IMR-90 (cell line): ENCODE data around the gene IRF4. TPM values are rescaled to one million over a fixed set of nuclear protein-coding genes. Genes with fewer than 3 reads are reported as not detected.
A peak's percentile ranks its signal among the peaks of the same experiment; 100 is the strongest.

Experiments used
- ATAC-seq: fragments of 200-7000 bp; cut with Tn5 transposase; 2 replicates; pipeline ENCODE4 v1.9.1; 2020; ENCODE audit warnings: low read depth, mild to moderate bottlenecking, moderate library complexity
- BruUV-seq: library from RNA; stranded (reverse); fragments of 400-500 nt; replicated peaks from 2 replicates; lab custom pipeline; 2021; lab: Mats Ljungman, UMichigan
- CTCF ChIA-PET: fragments of 300-600 bp; formaldehyde crosslinking; extraction: SDS; loops from one replicate; lab custom pipeline; 2021; ENCODE audit warnings: antibody characterized with exemption; lab: Yijun Ruan, JAX
- POLR2A ChIA-PET: fragments of 300-600 bp; sonication (Branson Sonifier 250); formaldehyde crosslinking; loops from one replicate; lab custom pipeline; 2022; ENCODE audit warnings: antibody characterized with exemption; ENCODE audit not compliant: unreplicated experiment; lab: Charles Lee
- DNase-seq: peaks from one replicate; pipeline ENCODE4 v3.0.0; 2013
- H2AFZ ChIP-seq: replicated peaks from 2 replicates; pipeline ENCODE3; 2013; ENCODE audit warnings: low read length, mild to moderate bottlenecking; ENCODE audit not compliant: poor library complexity
- H2AK5ac ChIP-seq: 2 replicates; pipeline ENCODE4 v1.6.1; 2013; ENCODE audit warnings: low read depth, low read length, inconsistent platforms
- H2AK9ac ChIP-seq: replicated peaks from 2 replicates; pipeline ENCODE3; 2013; ENCODE audit warnings: mild to moderate bottlenecking, low read depth, low read length, moderate library complexity; ENCODE audit not compliant: poor library complexity
- H2BK120ac ChIP-seq: 2 replicates; pipeline ENCODE4 v1.6.1; 2013; ENCODE audit warnings: low read depth, low read length, inconsistent platforms
- H2BK15ac ChIP-seq: 3 replicates; pipeline ENCODE4 v1.6.1; 2013; ENCODE audit warnings: low read depth, low read length, inconsistent platforms
- H2BK20ac ChIP-seq: 2 replicates; pipeline ENCODE4 v1.6.1; 2013; ENCODE audit warnings: low read depth, mild to moderate bottlenecking, inconsistent platforms, low read length, moderate library complexity
- H2BK5ac ChIP-seq: 2 replicates; pipeline ENCODE4 v1.6.1; 2013; ENCODE audit warnings: mild to moderate bottlenecking, low read depth, low read length, inconsistent platforms; ENCODE audit not compliant: poor library complexity, severe bottlenecking
- H3K14ac ChIP-seq: replicated peaks from 2 replicates; pipeline ENCODE4 v1.6.1; 2013; ENCODE audit warnings: low read depth, low read length, inconsistent platforms
- H3K18ac ChIP-seq: 2 replicates; pipeline ENCODE4 v1.6.1; 2013; ENCODE audit warnings: low read depth, low read length, control low read depth
- H3K23ac ChIP-seq: 2 replicates; pipeline ENCODE4 v1.6.1; 2013; ENCODE audit warnings: low read depth, low read length, inconsistent platforms
- H3K27ac ChIP-seq: 2 replicates; pipeline ENCODE4 v1.5.1; 2013; ENCODE audit warnings: mild to moderate bottlenecking, control low read depth, low read length; ENCODE audit not compliant: insufficient read depth
- H3K27me3 ChIP-seq: 2 replicates; pipeline ENCODE4 v1.6.1; 2013; ENCODE audit warnings: low read length; ENCODE audit not compliant: control insufficient read depth, insufficient read depth
- H3K36me3 ChIP-seq: 2 replicates; pipeline ENCODE4 v1.6.1; 2013; ENCODE audit warnings: low read length, mixed read lengths; ENCODE audit not compliant: control insufficient read depth, insufficient read depth
- H3K4ac ChIP-seq: 2 replicates; pipeline ENCODE4 v1.6.1; 2013; ENCODE audit warnings: low read depth, low read length, inconsistent platforms
- H3K4me1 ChIP-seq: 2 replicates; pipeline ENCODE4 v1.6.1; 2013; ENCODE audit warnings: low read length, mixed read lengths; ENCODE audit not compliant: control insufficient read depth, insufficient read depth
- H3K4me2 ChIP-seq: 2 replicates; pipeline ENCODE4 v1.6.1; 2013; ENCODE audit warnings: low read depth, mild to moderate bottlenecking, control low read depth, low read length, moderate library complexity
- H3K4me3 ChIP-seq: 2 replicates; pipeline ENCODE4 v1.5.1; 2013; ENCODE audit warnings: low read depth, mild to moderate bottlenecking, control low read depth, low read length, moderate library complexity; ENCODE audit not compliant: insufficient read depth
- H3K56ac ChIP-seq: 2 replicates; pipeline ENCODE4 v1.6.1; 2013; ENCODE audit warnings: low read length, inconsistent platforms; ENCODE audit not compliant: insufficient read depth; ENCODE audit errors: extremely low read depth
- H3K79me1 ChIP-seq, 2 experiments: 2 replicates each; pipeline ENCODE4 v1.6.1; 2013; ENCODE audit warnings: low read length in 2 of 2, inconsistent platforms in 1 of 2, low read depth in 1 of 2
- H3K9ac ChIP-seq: 2 replicates; pipeline ENCODE4 v1.6.1; 2013; ENCODE audit warnings: low read depth, low read length, control low read depth
- H3K9me1 ChIP-seq: 2 replicates; pipeline ENCODE4 v1.6.1; 2013; ENCODE audit warnings: low read length, inconsistent platforms; ENCODE audit not compliant: insufficient read depth
- H3K9me3 ChIP-seq: 2 replicates; pipeline ENCODE4 v1.6.1; 2013; ENCODE audit warnings: low read length; ENCODE audit not compliant: control insufficient read depth, insufficient read depth
- H4K20me1 ChIP-seq: 2 replicates; pipeline ENCODE4 v1.6.1; 2013; ENCODE audit warnings: low read length, inconsistent platforms; ENCODE audit not compliant: insufficient read depth
- H4K5ac ChIP-seq: 2 replicates; pipeline ENCODE4 v1.6.1; 2013; ENCODE audit warnings: mild to moderate bottlenecking, low read depth, low read length, control low read depth
- H4K8ac ChIP-seq, 2 experiments: 2 replicates each; pipeline ENCODE4 v1.6.1; 2013; ENCODE audit warnings: low read depth in 2 of 2, low read length in 2 of 2, control low read depth in 1 of 2, inconsistent platforms in 1 of 2
- H4K91ac ChIP-seq: 2 replicates; pipeline ENCODE4 v1.6.1; 2013; ENCODE audit warnings: low read depth, low read length, inconsistent platforms; ENCODE audit not compliant: insufficient read depth
- BHLHE40 ChIP-seq: fragments of 150-350 bp; IDR thresholded peaks from 2 replicates; pipeline ENCODE4 v1.6.1; 2016; ENCODE audit warnings: mild to moderate bottlenecking, low read depth, low read length
- CEBPB ChIP-seq: IDR thresholded peaks from 2 replicates; pipeline ENCODE4 v1.6.1; 2012; ENCODE audit warnings: low read depth, low read length, improper control_type of control experiment
- CHD1 ChIP-seq: IDR thresholded peaks from 2 replicates; pipeline ENCODE4 v1.6.1; 2012; ENCODE audit warnings: low read depth, low read length, improper control_type of control experiment
- CTCF ChIP-seq: conservative IDR thresholded peaks from 2 replicates; pipeline ENCODE4 v1.5.1; 2012; ENCODE audit warnings: mild to moderate bottlenecking, low read depth, low read length, improper control_type of control experiment
- MAFK ChIP-seq: IDR thresholded peaks from 2 replicates; pipeline ENCODE4 v1.6.1; 2012; ENCODE audit warnings: low read depth, low read length, improper control_type of control experiment
- MAZ ChIP-seq: IDR thresholded peaks from 2 replicates; pipeline ENCODE4 v1.6.1; 2012; ENCODE audit warnings: low read depth, mild to moderate bottlenecking, low read length, improper control_type of control experiment, moderate library complexity, borderline replicate concordance
- MXI1 ChIP-seq: IDR thresholded peaks from 2 replicates; pipeline ENCODE4 v1.6.1; 2012; ENCODE audit warnings: low read depth, mild to moderate bottlenecking, low read length, moderate library complexity, borderline replicate concordance
- NFE2L2 ChIP-seq: fragments of 150-350 bp; IDR thresholded peaks from 2 replicates; pipeline ENCODE4 v1.6.1; 2016; ENCODE audit warnings: low read depth, mild to moderate bottlenecking, low read length
- POLR2A ChIP-seq: IDR thresholded peaks from 2 replicates; pipeline ENCODE4 v1.6.1; 2012; ENCODE audit warnings: mild to moderate bottlenecking, low read depth, low read length
- RAD21 ChIP-seq: IDR thresholded peaks from 2 replicates; pipeline ENCODE4 v1.6.1; 2012; ENCODE audit warnings: low read length, improper control_type of control experiment
- RCOR1 ChIP-seq: IDR thresholded peaks from 2 replicates; pipeline ENCODE4 v1.6.1; 2012; ENCODE audit warnings: mild to moderate bottlenecking, low read length, improper control_type of control experiment; ENCODE audit not compliant: insufficient replicate concordance
- USF2 ChIP-seq: fragments of 150-350 bp; IDR thresholded peaks from 2 replicates; pipeline ENCODE4 v1.6.1; 2017; ENCODE audit warnings: mild to moderate bottlenecking, antibody characterized with exemption, low read length, low read depth
- WGBS, 2 experiments: methylation state at CpG; one replicate each; pipeline versions ENCODE4 v1.1.5 to v1.1.7; 2013; ENCODE audit warnings: missing lambda C conversion rate in 2 of 2; ENCODE audit not compliant: insufficient read length in 1 of 2; ENCODE audit errors: extremely low coverage in 2 of 2; 5-methylcytosine and 5-hydroxymethylcytosine counted together
- dilution Hi-C: fragments of 300-500 bp; cut with HindIII; formaldehyde crosslinking; loops from one replicate; pipeline ENCODE4 v1.14.3; 2018; ENCODE audit warnings: low sequenced_read_pairs; ENCODE audit not compliant: unreplicated experiment
- in situ Hi-C: fragments of 300-500 bp; cut with MboI; formaldehyde crosslinking; loops from 3 replicates; pipeline ENCODE4 v1.14.3; 2019; ENCODE audit warnings: low sequenced_read_pairs, inconsistent platforms, mixed read lengths
- intact Hi-C: fragments of 100-400 bp; cut with micrococcal nuclease; formaldehyde crosslinking; loops from 2 replicates; pipeline ENCODE4 v1.10.0; 2022
- polyA plus RNA-seq, 3 experiments: library from polyadenylated mRNA; depleted of rRNA; stranded (reverse); fragments of >200 nt; gene quantifications; 2 replicates each; pipeline ENCODE4 v1.2.3, GENCODE V29; 2012; ENCODE audit warnings: low replicate concordance in 1 of 3
- total RNA-seq: library from RNA; depleted of rRNA; stranded (reverse); fragments of >200 nt; gene quantifications from 2 replicates; pipeline ENCODE4 v1.2.3, GENCODE V29; 2012
- TF ChIP-seq, protein P1 (sequence below): fragments of 150-350 bp; IDR thresholded peaks from 2 replicates; pipeline ENCODE4 v1.6.1; 2016; ENCODE audit warnings: low read depth, mild to moderate bottlenecking, low read length, moderate library complexity, borderline replicate concordance

IRF4 gene
- total and polyA plus RNA-seq, 2 of the 4 experiments (the other 2 are of a cell fraction) = not detected

- H2AFZ ChIP-seq = peak overlapping the region; percentile 54
- peak; percentile 43 for ATAC-seq
- no peak for TF ChIP-seq RAD21
- no peak for TF ChIP-seq USF2
- no peak for TF ChIP-seq BHLHE40
- no peak for TF ChIP-seq RCOR1
- no peak for TF ChIP-seq MAZ
- TF ChIP-seq MXI1 = no peak
- no peak for TF ChIP-seq CHD1
- no peak for TF ChIP-seq CTCF
- no peak for TF ChIP-seq NFE2L2
- TF ChIP-seq CEBPB = no peak
- TF ChIP-seq, protein P1, sequence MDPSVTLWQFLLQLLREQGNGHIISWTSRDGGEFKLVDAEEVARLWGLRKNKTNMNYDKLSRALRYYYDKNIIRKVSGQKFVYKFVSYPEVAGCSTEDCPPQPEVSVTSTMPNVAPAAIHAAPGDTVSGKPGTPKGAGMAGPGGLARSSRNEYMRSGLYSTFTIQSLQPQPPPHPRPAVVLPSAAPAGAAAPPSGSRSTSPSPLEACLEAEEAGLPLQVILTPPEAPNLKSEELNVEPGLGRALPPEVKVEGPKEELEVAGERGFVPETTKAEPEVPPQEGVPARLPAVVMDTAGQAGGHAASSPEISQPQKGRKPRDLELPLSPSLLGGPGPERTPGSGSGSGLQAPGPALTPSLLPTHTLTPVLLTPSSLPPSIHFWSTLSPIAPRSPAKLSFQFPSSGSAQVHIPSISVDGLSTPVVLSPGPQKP = no peak
- no peak for TF ChIP-seq POLR2A
- TF ChIP-seq MAFK = no peak
Measured at GRCh38 chr6:423055-423798, 31.7 kb downstream of the IRF4 start.

More at GRCh38 chr6:423055-423798, 31.7 kb downstream of the IRF4 start:
- H3K4me1 ChIP-seq = peaks cover 6% of the 10 kb centered on the region
- peak overlapping the region; percentile 83 for H2AK9ac ChIP-seq
- H3K36me3 ChIP-seq = no peaks in the 10 kb centered on the region
- peak overlapping the region; percentile 97; the same call in 1 of the 2 replicates for H3K27ac ChIP-seq
- H3K18ac ChIP-seq = peak overlapping the region; percentile 98
- peak overlapping the region; percentile 22 to 30; a peak in 2 of 4 replicates for H4K8ac ChIP-seq
- peak overlapping the region; percentile 88 for H3K4ac ChIP-seq
- peak overlapping the region; percentile 66 for H2BK5ac ChIP-seq
- no TSS peak for BruUV-seq
- no peaks in the 10 kb centered on the region for H3K79me1 ChIP-seq
- in situ Hi-C loops (no loop called here), dilution Hi-C loops (no loop called here), intact Hi-C loops (no loop called here)
- peak overlapping the region; percentile 91 for H4K5ac ChIP-seq
- peaks cover 3% of the 10 kb centered on the region; the same call in 1 of the 2 replicates for H4K20me1 ChIP-seq
- peak overlapping the region; percentile 46; the same call in 1 of the 2 replicates for H3K9ac ChIP-seq
- CTCF ChIA-PET = interaction anchor here (0.6 kb wide), 1 partner anchor 235 kb away, joined by 3 read pairs; no protein-coding TSS in a partner anchor
- POLR2A ChIA-PET = interaction anchor here (0.6 kb wide), 1 partner anchor 302 kb away, joined by 5 read pairs; no protein-coding TSS in a partner anchor
- peaks cover 6% of the 10 kb centered on the region for H3K9me3 ChIP-seq
- peak overlapping the region; percentile 89 for H4K91ac ChIP-seq
- no peak overlapping the region for H3K4me3 ChIP-seq
- DNase-seq = no peak
- H3K56ac ChIP-seq = 0 out of 2 replicates have a peak overlapping the region, but pooled peaks have one; percentile 40
- peak overlapping the region; percentile 86 for H2BK120ac ChIP-seq
- peaks cover 8% of the 10 kb centered on the region for H3K27me3 ChIP-seq
- peak overlapping the region; percentile 92 for H2AK5ac ChIP-seq
- H3K14ac ChIP-seq = 0 out of 2 replicates have a peak overlapping the region, but pooled peaks have one; percentile 52
- peak overlapping the region; percentile 87 for H2BK20ac ChIP-seq
- H3K9me1 ChIP-seq = peaks cover 5% of the 10 kb centered on the region
- WGBS, 2 experiments = 94% methylated on average over 3 of the region's 11 CpGs; no CpG with 5 or more reads in 1 of the 2 experiments
- H3K23ac ChIP-seq = peak overlapping the region; percentile 44; the same call in 1 of the 2 replicates
- peak overlapping the region; percentile 7; the same call in 1 of the 2 replicates for H3K4me2 ChIP-seq
- H2BK15ac ChIP-seq = peak overlapping the region; percentile 50; the same call in 2 of the 3 replicates
